IMR-90 (cell line): ENCODE data around the gene AURKA. TPM values are rescaled to one million over a fixed set of nuclear protein-coding genes. Genes with fewer than 3 reads are reported as not detected.

Experiments used
- ATAC-seq: fragments of 200-7000 bp; cut with Tn5 transposase; 2 replicates; pipeline ENCODE4 v1.9.1; 2020; ENCODE audit warnings: low read depth, mild to moderate bottlenecking, moderate library complexity
- BruUV-seq: library from RNA; stranded (reverse); fragments of 400-500 nt; replicated peaks from 2 replicates; lab custom pipeline; 2021; lab: Mats Ljungman, UMichigan
- CTCF ChIA-PET: fragments of 300-600 bp; formaldehyde crosslinking; extraction: SDS; loops from one replicate; lab custom pipeline; 2021; ENCODE audit warnings: antibody characterized with exemption; lab: Yijun Ruan, JAX
- POLR2A ChIA-PET: fragments of 300-600 bp; sonication (Branson Sonifier 250); formaldehyde crosslinking; loops from one replicate; lab custom pipeline; 2022; ENCODE audit warnings: antibody characterized with exemption; ENCODE audit not compliant: unreplicated experiment; lab: Charles Lee
- DNase-seq: peaks from one replicate; pipeline ENCODE4 v3.0.0; 2013
- H2AFZ ChIP-seq: replicated peaks from 2 replicates; pipeline ENCODE3; 2013; ENCODE audit warnings: low read length, mild to moderate bottlenecking; ENCODE audit not compliant: poor library complexity
- H2AK5ac ChIP-seq: 2 replicates; pipeline ENCODE4 v1.6.1; 2013; ENCODE audit warnings: low read depth, low read length, inconsistent platforms
- H2AK9ac ChIP-seq: replicated peaks from 2 replicates; pipeline ENCODE3; 2013; ENCODE audit warnings: mild to moderate bottlenecking, low read depth, low read length, moderate library complexity; ENCODE audit not compliant: poor library complexity
- H2BK120ac ChIP-seq: 2 replicates; pipeline ENCODE4 v1.6.1; 2013; ENCODE audit warnings: low read depth, low read length, inconsistent platforms
- H2BK15ac ChIP-seq: 3 replicates; pipeline ENCODE4 v1.6.1; 2013; ENCODE audit warnings: low read depth, low read length, inconsistent platforms
- H2BK20ac ChIP-seq: 2 replicates; pipeline ENCODE4 v1.6.1; 2013; ENCODE audit warnings: low read depth, mild to moderate bottlenecking, inconsistent platforms, low read length, moderate library complexity
- H2BK5ac ChIP-seq: 2 replicates; pipeline ENCODE4 v1.6.1; 2013; ENCODE audit warnings: mild to moderate bottlenecking, low read depth, low read length, inconsistent platforms; ENCODE audit not compliant: poor library complexity, severe bottlenecking
- H3K14ac ChIP-seq: replicated peaks from 2 replicates; pipeline ENCODE4 v1.6.1; 2013; ENCODE audit warnings: low read depth, low read length, inconsistent platforms
- H3K18ac ChIP-seq: 2 replicates; pipeline ENCODE4 v1.6.1; 2013; ENCODE audit warnings: low read depth, low read length, control low read depth
- H3K23ac ChIP-seq: 2 replicates; pipeline ENCODE4 v1.6.1; 2013; ENCODE audit warnings: low read depth, low read length, inconsistent platforms
- H3K27ac ChIP-seq: 2 replicates; pipeline ENCODE4 v1.5.1; 2013; ENCODE audit warnings: mild to moderate bottlenecking, control low read depth, low read length; ENCODE audit not compliant: insufficient read depth
- H3K27me3 ChIP-seq: 2 replicates; pipeline ENCODE4 v1.6.1; 2013; ENCODE audit warnings: low read length; ENCODE audit not compliant: control insufficient read depth, insufficient read depth
- H3K36me3 ChIP-seq: 2 replicates; pipeline ENCODE4 v1.6.1; 2013; ENCODE audit warnings: low read length, mixed read lengths; ENCODE audit not compliant: control insufficient read depth, insufficient read depth
- H3K4ac ChIP-seq: 2 replicates; pipeline ENCODE4 v1.6.1; 2013; ENCODE audit warnings: low read depth, low read length, inconsistent platforms
- H3K4me1 ChIP-seq: 2 replicates; pipeline ENCODE4 v1.6.1; 2013; ENCODE audit warnings: low read length, mixed read lengths; ENCODE audit not compliant: control insufficient read depth, insufficient read depth
- H3K4me2 ChIP-seq: 2 replicates; pipeline ENCODE4 v1.6.1; 2013; ENCODE audit warnings: low read depth, mild to moderate bottlenecking, control low read depth, low read length, moderate library complexity
- H3K4me3 ChIP-seq: 2 replicates; pipeline ENCODE4 v1.5.1; 2013; ENCODE audit warnings: low read depth, mild to moderate bottlenecking, control low read depth, low read length, moderate library complexity; ENCODE audit not compliant: insufficient read depth
- H3K56ac ChIP-seq: 2 replicates; pipeline ENCODE4 v1.6.1; 2013; ENCODE audit warnings: low read length, inconsistent platforms; ENCODE audit not compliant: insufficient read depth; ENCODE audit errors: extremely low read depth
- H3K79me1 ChIP-seq, 2 experiments: 2 replicates each; pipeline ENCODE4 v1.6.1; 2013; ENCODE audit warnings: low read length in 2 of 2, inconsistent platforms in 1 of 2, low read depth in 1 of 2
- H3K9ac ChIP-seq: 2 replicates; pipeline ENCODE4 v1.6.1; 2013; ENCODE audit warnings: low read depth, low read length, control low read depth
- H3K9me1 ChIP-seq: 2 replicates; pipeline ENCODE4 v1.6.1; 2013; ENCODE audit warnings: low read length, inconsistent platforms; ENCODE audit not compliant: insufficient read depth
- H3K9me3 ChIP-seq: 2 replicates; pipeline ENCODE4 v1.6.1; 2013; ENCODE audit warnings: low read length; ENCODE audit not compliant: control insufficient read depth, insufficient read depth
- H4K20me1 ChIP-seq: 2 replicates; pipeline ENCODE4 v1.6.1; 2013; ENCODE audit warnings: low read length, inconsistent platforms; ENCODE audit not compliant: insufficient read depth
- H4K5ac ChIP-seq: 2 replicates; pipeline ENCODE4 v1.6.1; 2013; ENCODE audit warnings: mild to moderate bottlenecking, low read depth, low read length, control low read depth
- H4K8ac ChIP-seq, 2 experiments: 2 replicates each; pipeline ENCODE4 v1.6.1; 2013; ENCODE audit warnings: low read depth in 2 of 2, low read length in 2 of 2, control low read depth in 1 of 2, inconsistent platforms in 1 of 2
- H4K91ac ChIP-seq: 2 replicates; pipeline ENCODE4 v1.6.1; 2013; ENCODE audit warnings: low read depth, low read length, inconsistent platforms; ENCODE audit not compliant: insufficient read depth
- BHLHE40 ChIP-seq: fragments of 150-350 bp; IDR thresholded peaks from 2 replicates; pipeline ENCODE4 v1.6.1; 2016; ENCODE audit warnings: mild to moderate bottlenecking, low read depth, low read length
- CHD1 ChIP-seq: IDR thresholded peaks from 2 replicates; pipeline ENCODE4 v1.6.1; 2012; ENCODE audit warnings: low read depth, low read length, improper control_type of control experiment
- WGBS, 2 experiments: methylation state at CpG; one replicate each; pipeline versions ENCODE4 v1.1.5 to v1.1.7; 2013; ENCODE audit warnings: missing lambda C conversion rate in 2 of 2; ENCODE audit not compliant: insufficient read length in 1 of 2; ENCODE audit errors: extremely low coverage in 2 of 2; 5-methylcytosine and 5-hydroxymethylcytosine counted together
- dilution Hi-C: fragments of 300-500 bp; cut with HindIII; formaldehyde crosslinking; loops from one replicate; pipeline ENCODE4 v1.14.3; 2018; ENCODE audit warnings: low sequenced_read_pairs; ENCODE audit not compliant: unreplicated experiment
- in situ Hi-C: fragments of 300-500 bp; cut with MboI; formaldehyde crosslinking; loops from 3 replicates; pipeline ENCODE4 v1.14.3; 2019; ENCODE audit warnings: low sequenced_read_pairs, inconsistent platforms, mixed read lengths
- intact Hi-C: fragments of 100-400 bp; cut with micrococcal nuclease; formaldehyde crosslinking; loops from 2 replicates; pipeline ENCODE4 v1.10.0; 2022
- polyA plus RNA-seq, 3 experiments: library from polyadenylated mRNA; depleted of rRNA; stranded (reverse); fragments of >200 nt; gene quantifications; 2 replicates each; pipeline ENCODE4 v1.2.3, GENCODE V29; 2012; ENCODE audit warnings: low replicate concordance in 1 of 3
- total RNA-seq: library from RNA; depleted of rRNA; stranded (reverse); fragments of >200 nt; gene quantifications from 2 replicates; pipeline ENCODE4 v1.2.3, GENCODE V29; 2012

Gene AURKA
- total and polyA plus RNA-seq, 2 of the 4 experiments (the other 2 are of a cell fraction): 68.0 to 83.3 TPM

DNA sequence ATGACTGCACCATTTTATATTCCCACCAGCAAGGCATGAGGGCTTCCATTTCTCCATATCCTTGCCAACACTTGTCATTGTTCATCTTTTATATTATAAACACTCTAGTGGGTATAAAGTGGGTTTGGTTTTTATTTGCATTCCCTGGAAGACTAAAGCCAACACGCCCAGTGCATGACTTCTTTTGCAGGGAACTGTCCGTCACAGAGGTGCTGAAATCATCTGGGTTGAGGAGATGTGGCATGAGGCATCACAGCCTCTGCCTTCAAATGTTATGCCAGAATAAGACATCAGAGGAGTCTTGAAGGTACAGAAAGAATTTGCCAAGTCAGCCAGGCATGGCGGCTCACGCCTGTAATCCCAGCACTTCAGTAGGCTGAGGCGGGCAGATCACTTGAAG lies 63.2 kb downstream of the AURKA start:
- TF ChIP-seq BHLHE40: no peak
- TF ChIP-seq CHD1: no peak
- H4K91ac ChIP-seq: no peak overlapping the region
- H4K8ac ChIP-seq: no peak overlapping the region
- no peaks in the 10 kb centered on the region for H4K20me1 ChIP-seq
- CTCF ChIA-PET: no interaction called here
- POLR2A ChIA-PET: no interaction called here
- no peak overlapping the region for H2BK5ac ChIP-seq
- dilution Hi-C loops: no loop called here
- no peaks in the 10 kb centered on the region for H3K9me3 ChIP-seq
- H2BK120ac ChIP-seq: no peak overlapping the region
- no CpG with 5 or more reads among the region's 5 CpGs for WGBS, 2 experiments
- H3K18ac ChIP-seq: no peak overlapping the region
- no peak overlapping the region for H2BK20ac ChIP-seq
- H3K4me1 ChIP-seq: no peaks in the 10 kb centered on the region
- peak; percentile 42; the same call in 1 of the 2 replicates for ATAC-seq
- DNase-seq: peak; percentile 8
- H4K5ac ChIP-seq: no peak overlapping the region
- in situ Hi-C loops: no loop called here
- no peaks in the 10 kb centered on the region for H3K79me1 ChIP-seq
- no peak overlapping the region for H3K56ac ChIP-seq
- no peak overlapping the region for H3K9ac ChIP-seq
- H3K23ac ChIP-seq: no peak overlapping the region
- no peak overlapping the region for H2BK15ac ChIP-seq
- no peaks in the 10 kb centered on the region for H3K9me1 ChIP-seq
- intact Hi-C loops: no loop called here
- H2AK5ac ChIP-seq: no peak overlapping the region
- no peak overlapping the region for H3K4ac ChIP-seq
- H3K4me3 ChIP-seq: no peak overlapping the region
- no peak overlapping the region for H2AFZ ChIP-seq
- H2AK9ac ChIP-seq: no peak overlapping the region
- H3K27me3 ChIP-seq: no peaks in the 10 kb centered on the region
- no peak overlapping the region for H3K4me2 ChIP-seq
- no peak overlapping the region for H3K14ac ChIP-seq
- no TSS peak for BruUV-seq
- H3K36me3 ChIP-seq: no peaks in the 10 kb centered on the region
- no peak overlapping the region for H3K27ac ChIP-seq
